GM04504 (cell line): ENCODE measurements around the gene CRACR2B.

ENCODE experiments used
- DNase-seq: peaks from one replicate; pipeline ENCODE4 v3.0.0-alpha.2; 2012; ENCODE audit warnings: low read depth

CRACR2B gene

GRCh38 chr11:868802-869201 lies 41.1 kb downstream of the CRACR2B start:
- DNase-seq, result no peak

GRCh38 chr11:869399-870126 lies 41.8 kb downstream of the CRACR2B start:
- no peak for DNase-seq

- no peak for DNase-seq
Measured at GRCh38 chr11:870127-870413, 42.4 kb downstream of the CRACR2B start.

- no peak for DNase-seq
Measured at GRCh38 chr11:870418-870817, 42.7 kb downstream of the CRACR2B start.

- DNase-seq, result no peak
Measured at GRCh38 chr11:871472-871871, 43.8 kb downstream of the CRACR2B start.

GRCh38 chr11:872799-873198 lies 45.1 kb downstream of the CRACR2B start:
- DNase-seq, result no peak

GRCh38 chr11:873706-874105 lies 46.0 kb downstream of the CRACR2B start:
- no peak for DNase-seq

- no peak for DNase-seq
Measured at GRCh38 chr11:875203-875602, 47.5 kb downstream of the CRACR2B start.

GRCh38 chr11:875769-876301 lies 48.1 kb downstream of the CRACR2B start:
- DNase-seq, result no peak

GRCh38 chr11:876545-876944 lies 48.8 kb downstream of the CRACR2B start:
- DNase-seq, result peak; percentile 25

- DNase-seq, result no peak
Measured at GRCh38 chr11:877565-877964, 49.8 kb downstream of the CRACR2B start.

- no peak for DNase-seq
Measured at GRCh38 chr11:880447-880846, 52.7 kb downstream of the CRACR2B start.
